A549 (cell line): Measurements from ENCODE around the gene RASL10B.

ENCODE experiments used
- CHD2 ChIP-seq: fragments of 150-350 bp; IDR thresholded peaks from 2 replicates; pipeline ENCODE4 v1.6.1; 2014; ENCODE audit warnings: low read length; ENCODE audit not compliant: partially characterized antibody
- CTCF ChIP-seq: fragments of >200 bp; sonication (Bioruptor Twin); formaldehyde crosslinking; IDR thresholded peaks from 3 replicates; pipeline ENCODE4 v1.5.1; 2016
- ELK1 ChIP-seq: fragments of 150-350 bp; IDR thresholded peaks from 2 replicates; pipeline ENCODE4 v1.6.1; 2014; ENCODE audit warnings: low read depth, mild to moderate bottlenecking, low read length
- ESRRA ChIP-seq: fragments of 150-350 bp; IDR thresholded peaks from 2 replicates; pipeline ENCODE4 v1.6.1; 2014; ENCODE audit warnings: mild to moderate bottlenecking, low read length, borderline replicate concordance
- GATA3 ChIP-seq: IDR thresholded peaks from 2 replicates; pipeline ENCODE4 v1.6.1; 2012; ENCODE audit warnings: borderline replicate concordance
- KDM5A ChIP-seq: fragments of 200-600 bp; sonication (generic); IDR thresholded peaks from 2 replicates; pipeline ENCODE4 v1.6.1; 2016; ENCODE audit warnings: antibody characterized with exemption, mild to moderate bottlenecking
- MAX ChIP-seq: IDR thresholded peaks from 2 replicates; pipeline ENCODE4 v1.6.1; 2012
- MAZ ChIP-seq: fragments of 150-350 bp; IDR thresholded peaks from 2 replicates; pipeline ENCODE4 v1.6.1; 2014; ENCODE audit warnings: antibody characterized with exemption, low read depth, low read length, borderline replicate concordance
- PBX3 ChIP-seq: IDR thresholded peaks from 2 replicates; pipeline ENCODE4 v1.6.1; 2012
- POLR2A ChIP-seq: IDR thresholded peaks from 2 replicates; pipeline ENCODE4 v1.6.1; 2012; ENCODE audit warnings: mild to moderate bottlenecking, low read length
- RAD21 ChIP-seq, 2 experiments: fragments of >200 bp in 1 of 2; sonication (Bioruptor Twin) in 1 of 2; formaldehyde crosslinking in 1 of 2; IDR thresholded peaks in 1 of 2; conservative IDR thresholded peaks in 1 of 2; 2 replicates in 1 of 2; 3 replicates in 1 of 2; pipeline ENCODE4 v1.6.1; 2012 to 2018; ENCODE audit warnings: inconsistent platforms in 1 of 2
- REST ChIP-seq: fragments of 200-600 bp; sonication (generic); IDR thresholded peaks from 2 replicates; pipeline ENCODE4 v1.6.1; 2016; ENCODE audit warnings: antibody characterized with exemption, mild to moderate bottlenecking, moderate library complexity
- USF2 ChIP-seq: fragments of 450-650 bp; IDR thresholded peaks from 2 replicates; pipeline ENCODE4 v1.6.1; 2014; ENCODE audit warnings: antibody characterized with exemption

- TF ChIP-seq KDM5A (no peak), MAX (no peak), CHD2 (no peak), ELK1 (no peak), GATA3 (no peak), USF2 (no peak), PBX3 (no peak), POLR2A (no peak), CTCF (no peak), RAD21 (conservative IDR thresholded peaks at IDR 0.05 in 1 of 2, IDR thresholded peaks at IDR 0.05 in 1 of 2) (no peak), REST (no peak), ESRRA (no peak), MAZ (no peak)
These were observed 23.3 kb upstream of the RASL10B start for GRCh38 chr17:35708149-35708548.
